Measurements from ENCODE around the gene CHD6.

DNA sequence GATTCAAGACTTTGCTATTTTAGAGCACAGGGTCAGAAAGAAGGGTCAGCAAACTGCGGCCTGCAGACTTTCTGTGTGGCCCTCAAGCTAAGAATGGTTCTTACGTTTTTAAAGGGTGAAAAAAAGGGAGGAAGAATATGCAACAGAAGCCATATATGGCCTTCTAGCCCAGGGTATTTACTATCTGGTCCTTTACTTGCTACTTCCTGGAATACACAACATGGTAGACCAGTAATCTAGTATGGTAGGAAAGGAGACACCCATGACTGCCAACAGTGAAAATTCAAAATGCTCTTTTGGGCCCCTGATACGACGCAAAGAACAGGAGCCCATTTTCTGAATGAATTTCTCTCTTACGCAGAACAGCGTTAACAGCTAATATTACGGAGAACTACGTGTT is 191.2 kb downstream of the CHD6 start:
- TF ChIP-seq, protein P1, sequence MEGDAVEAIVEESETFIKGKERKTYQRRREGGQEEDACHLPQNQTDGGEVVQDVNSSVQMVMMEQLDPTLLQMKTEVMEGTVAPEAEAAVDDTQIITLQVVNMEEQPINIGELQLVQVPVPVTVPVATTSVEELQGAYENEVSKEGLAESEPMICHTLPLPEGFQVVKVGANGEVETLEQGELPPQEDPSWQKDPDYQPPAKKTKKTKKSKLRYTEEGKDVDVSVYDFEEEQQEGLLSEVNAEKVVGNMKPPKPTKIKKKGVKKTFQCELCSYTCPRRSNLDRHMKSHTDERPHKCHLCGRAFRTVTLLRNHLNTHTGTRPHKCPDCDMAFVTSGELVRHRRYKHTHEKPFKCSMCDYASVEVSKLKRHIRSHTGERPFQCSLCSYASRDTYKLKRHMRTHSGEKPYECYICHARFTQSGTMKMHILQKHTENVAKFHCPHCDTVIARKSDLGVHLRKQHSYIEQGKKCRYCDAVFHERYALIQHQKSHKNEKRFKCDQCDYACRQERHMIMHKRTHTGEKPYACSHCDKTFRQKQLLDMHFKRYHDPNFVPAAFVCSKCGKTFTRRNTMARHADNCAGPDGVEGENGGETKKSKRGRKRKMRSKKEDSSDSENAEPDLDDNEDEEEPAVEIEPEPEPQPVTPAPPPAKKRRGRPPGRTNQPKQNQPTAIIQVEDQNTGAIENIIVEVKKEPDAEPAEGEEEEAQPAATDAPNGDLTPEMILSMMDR (conservative IDR thresholded peaks at IDR 0.05; ENCODE audit: low read depth in 2 of 2) = no peak
- TF ChIP-seq POLR2AphosphoS5 (IDR thresholded peaks at IDR 0.05; ENCODE audit: low read depth) (no peak), EZH2 (IDR thresholded peaks at IDR 0.05; ENCODE audit: low read depth, unreplicated experiment) (no peak), EZH2phosphoT487 (IDR thresholded peaks at IDR 0.05; ENCODE audit: unreplicated experiment) (no peak), ZNF114 (CRISPR knock-in tag; IDR thresholded peaks at IDR 0.05) (no peak), CREB1 (CRISPR knock-in tag; IDR thresholded peaks at IDR 0.05; ENCODE audit: low read depth) (no peak)
- TF ChIP-seq, protein P2, sequence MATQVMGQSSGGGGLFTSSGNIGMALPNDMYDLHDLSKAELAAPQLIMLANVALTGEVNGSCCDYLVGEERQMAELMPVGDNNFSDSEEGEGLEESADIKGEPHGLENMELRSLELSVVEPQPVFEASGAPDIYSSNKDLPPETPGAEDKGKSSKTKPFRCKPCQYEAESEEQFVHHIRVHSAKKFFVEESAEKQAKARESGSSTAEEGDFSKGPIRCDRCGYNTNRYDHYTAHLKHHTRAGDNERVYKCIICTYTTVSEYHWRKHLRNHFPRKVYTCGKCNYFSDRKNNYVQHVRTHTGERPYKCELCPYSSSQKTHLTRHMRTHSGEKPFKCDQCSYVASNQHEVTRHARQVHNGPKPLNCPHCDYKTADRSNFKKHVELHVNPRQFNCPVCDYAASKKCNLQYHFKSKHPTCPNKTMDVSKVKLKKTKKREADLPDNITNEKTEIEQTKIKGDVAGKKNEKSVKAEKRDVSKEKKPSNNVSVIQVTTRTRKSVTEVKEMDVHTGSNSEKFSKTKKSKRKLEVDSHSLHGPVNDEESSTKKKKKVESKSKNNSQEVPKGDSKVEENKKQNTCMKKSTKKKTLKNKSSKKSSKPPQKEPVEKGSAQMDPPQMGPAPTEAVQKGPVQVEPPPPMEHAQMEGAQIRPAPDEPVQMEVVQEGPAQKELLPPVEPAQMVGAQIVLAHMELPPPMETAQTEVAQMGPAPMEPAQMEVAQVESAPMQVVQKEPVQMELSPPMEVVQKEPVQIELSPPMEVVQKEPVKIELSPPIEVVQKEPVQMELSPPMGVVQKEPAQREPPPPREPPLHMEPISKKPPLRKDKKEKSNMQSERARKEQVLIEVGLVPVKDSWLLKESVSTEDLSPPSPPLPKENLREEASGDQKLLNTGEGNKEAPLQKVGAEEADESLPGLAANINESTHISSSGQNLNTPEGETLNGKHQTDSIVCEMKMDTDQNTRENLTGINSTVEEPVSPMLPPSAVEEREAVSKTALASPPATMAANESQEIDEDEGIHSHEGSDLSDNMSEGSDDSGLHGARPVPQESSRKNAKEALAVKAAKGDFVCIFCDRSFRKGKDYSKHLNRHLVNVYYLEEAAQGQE (IDR thresholded peaks at IDR 0.05; ENCODE audit: unreplicated experiment) = no peak
- TF ChIP-seq, protein P3, sequence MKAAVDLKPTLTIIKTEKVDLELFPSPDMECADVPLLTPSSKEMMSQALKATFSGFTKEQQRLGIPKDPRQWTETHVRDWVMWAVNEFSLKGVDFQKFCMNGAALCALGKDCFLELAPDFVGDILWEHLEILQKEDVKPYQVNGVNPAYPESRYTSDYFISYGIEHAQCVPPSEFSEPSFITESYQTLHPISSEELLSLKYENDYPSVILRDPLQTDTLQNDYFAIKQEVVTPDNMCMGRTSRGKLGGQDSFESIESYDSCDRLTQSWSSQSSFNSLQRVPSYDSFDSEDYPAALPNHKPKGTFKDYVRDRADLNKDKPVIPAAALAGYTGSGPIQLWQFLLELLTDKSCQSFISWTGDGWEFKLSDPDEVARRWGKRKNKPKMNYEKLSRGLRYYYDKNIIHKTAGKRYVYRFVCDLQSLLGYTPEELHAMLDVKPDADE (IDR thresholded peaks at IDR 0.05) = no peak
